Kidney epithelial cell (primary cell): Measurements from ENCODE around the gene CHI3L2. TPM values are rescaled to one million over a fixed set of nuclear protein-coding genes. Genes with fewer than 3 reads are reported as not detected.

Experiments
- DNase-seq: peaks from one replicate; pipeline ENCODE4 v3.0.0-alpha.2; 2010; ENCODE audit warnings: low read depth
- H3K27me3 ChIP-seq: 2 replicates; pipeline ENCODE4 v1.6.0; 2011; ENCODE audit warnings: low read length; ENCODE audit not compliant: control insufficient read depth, insufficient read depth
- H3K36me3 ChIP-seq: 2 replicates; pipeline ENCODE4 v1.5.1; 2011; ENCODE audit warnings: low read length; ENCODE audit not compliant: control insufficient read depth, insufficient read depth
- H3K4me3 ChIP-seq: 2 replicates; pipeline ENCODE4 v1.5.1; 2011; ENCODE audit warnings: low read depth, mild to moderate bottlenecking, control low read depth, low read length
- total RNA-seq: library from RNA; depleted of rRNA; stranded (reverse); fragments of >200 nt; gene quantifications from 2 replicates; pipeline ENCODE4 v1.2.3, GENCODE V29; 2015
- TF ChIP-seq, protein P1 (sequence below): IDR thresholded peaks from 2 replicates; pipeline ENCODE4 v1.5.1; 2011; ENCODE audit warnings: mild to moderate bottlenecking, moderate library complexity, low read length, control low read depth, inconsistent platforms; ENCODE audit not compliant: insufficient read depth, poor library complexity, severe bottlenecking

Gene CHI3L2
- total RNA-seq, 1 donor from 2014 or later = 3.2 TPM

GRCh38 chr1:111253876-111254275 is 26.4 kb downstream of the CHI3L2 start:
- Histone ChIP-seq H3K27me3 (peaks cover 6% of the 10 kb centered on the region), H3K36me3 (no peaks in the 10 kb centered on the region), H3K4me3 (no peak overlapping the region)
- TF ChIP-seq, protein P1, sequence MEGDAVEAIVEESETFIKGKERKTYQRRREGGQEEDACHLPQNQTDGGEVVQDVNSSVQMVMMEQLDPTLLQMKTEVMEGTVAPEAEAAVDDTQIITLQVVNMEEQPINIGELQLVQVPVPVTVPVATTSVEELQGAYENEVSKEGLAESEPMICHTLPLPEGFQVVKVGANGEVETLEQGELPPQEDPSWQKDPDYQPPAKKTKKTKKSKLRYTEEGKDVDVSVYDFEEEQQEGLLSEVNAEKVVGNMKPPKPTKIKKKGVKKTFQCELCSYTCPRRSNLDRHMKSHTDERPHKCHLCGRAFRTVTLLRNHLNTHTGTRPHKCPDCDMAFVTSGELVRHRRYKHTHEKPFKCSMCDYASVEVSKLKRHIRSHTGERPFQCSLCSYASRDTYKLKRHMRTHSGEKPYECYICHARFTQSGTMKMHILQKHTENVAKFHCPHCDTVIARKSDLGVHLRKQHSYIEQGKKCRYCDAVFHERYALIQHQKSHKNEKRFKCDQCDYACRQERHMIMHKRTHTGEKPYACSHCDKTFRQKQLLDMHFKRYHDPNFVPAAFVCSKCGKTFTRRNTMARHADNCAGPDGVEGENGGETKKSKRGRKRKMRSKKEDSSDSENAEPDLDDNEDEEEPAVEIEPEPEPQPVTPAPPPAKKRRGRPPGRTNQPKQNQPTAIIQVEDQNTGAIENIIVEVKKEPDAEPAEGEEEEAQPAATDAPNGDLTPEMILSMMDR = no peak
- no peak for DNase-seq

GRCh38 chr1:111256988-111257658 is 29.6 kb downstream of the CHI3L2 start:
- peaks cover 3% of the 10 kb centered on the region for H3K27me3 ChIP-seq
- no peak for DNase-seq
- H3K36me3 ChIP-seq = no peaks in the 10 kb centered on the region
- no peak overlapping the region for H3K4me3 ChIP-seq
- TF ChIP-seq, protein P1 = no peak

DNA sequence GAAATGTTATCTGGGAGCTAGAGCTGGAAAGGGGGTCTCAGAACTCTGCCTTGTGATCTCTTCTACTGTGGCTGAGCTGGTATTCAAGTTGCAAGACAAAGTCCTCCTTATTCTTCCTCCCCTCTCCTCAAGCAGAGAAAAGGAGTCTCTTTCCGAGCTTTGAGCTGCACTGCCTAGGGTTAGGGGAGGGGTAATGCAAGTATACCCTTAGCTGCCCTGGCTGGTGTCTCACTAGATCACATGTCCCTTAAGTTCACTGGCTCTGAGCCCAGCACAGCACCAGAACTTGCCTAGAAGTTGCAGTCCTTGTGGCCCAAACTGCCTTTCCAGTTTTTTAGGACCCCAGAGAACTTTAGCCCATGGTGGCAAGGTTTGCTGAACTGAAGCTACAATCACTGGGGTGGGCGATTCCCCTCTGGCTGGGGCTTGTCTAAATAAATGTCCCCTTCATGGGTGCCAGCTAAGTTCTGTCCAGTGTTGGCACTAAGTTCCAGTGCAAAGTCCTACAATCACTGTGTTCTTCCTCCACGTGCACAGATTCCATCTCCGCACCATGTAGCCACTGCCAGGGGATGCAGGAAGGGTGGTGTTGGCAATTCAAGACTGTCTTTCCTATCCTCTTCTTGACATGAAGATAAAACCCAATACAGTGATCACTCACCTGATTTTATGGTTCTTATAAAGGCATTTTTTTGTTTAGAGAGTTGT is 40.4 kb downstream of the CHI3L2 start:
- no peaks in the 10 kb centered on the region for H3K36me3 ChIP-seq
- peaks cover 21% of the 10 kb centered on the region for H3K27me3 ChIP-seq
- TF ChIP-seq, protein P1 = no peak
- H3K4me3 ChIP-seq = no peak overlapping the region
- DNase-seq = no peak

DNA sequence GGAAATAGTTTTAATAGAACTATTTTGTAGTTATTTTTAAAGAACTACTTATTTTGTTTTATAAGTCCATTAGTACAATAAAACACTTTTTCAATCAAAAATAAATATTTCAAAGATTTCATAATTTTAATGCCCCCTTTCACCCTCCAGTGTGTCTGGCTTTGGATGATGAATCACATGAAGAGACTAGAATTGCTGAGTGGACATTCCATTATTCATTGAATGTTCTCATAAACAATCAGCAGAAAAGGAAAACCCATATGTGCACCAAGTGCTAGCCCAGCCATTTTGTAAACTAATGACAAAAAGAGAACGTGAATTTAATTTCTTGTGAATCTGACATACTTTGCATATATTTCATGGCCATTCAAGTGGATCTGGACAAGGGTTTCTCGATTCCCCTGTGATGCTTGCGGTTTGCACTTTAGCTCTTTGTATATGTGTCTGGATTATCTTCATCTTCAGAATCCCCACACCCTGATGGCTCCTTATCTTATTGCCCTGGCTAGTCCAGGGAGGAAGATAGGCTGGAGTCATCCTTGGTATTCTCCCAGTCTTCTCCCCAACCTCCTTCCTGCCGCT is 42.4 kb downstream of the CHI3L2 start:
- H3K4me3 ChIP-seq = no peak overlapping the region
- H3K36me3 ChIP-seq = no peaks in the 10 kb centered on the region
- H3K27me3 ChIP-seq = peaks cover 21% of the 10 kb centered on the region
- no peak for DNase-seq
- TF ChIP-seq, protein P1 = no peak

- DNase-seq = no peak
- H3K36me3 ChIP-seq = no peaks in the 10 kb centered on the region
- no peak overlapping the region for H3K4me3 ChIP-seq
- TF ChIP-seq, protein P1 = no peak
- H3K27me3 ChIP-seq = peaks cover 21% of the 10 kb centered on the region
These were observed 43.4 kb downstream of the CHI3L2 start for GRCh38 chr1:111270771-111271463.
